ENCODE measurements around the gene TRIM33.

TRIM33 gene

DNA sequence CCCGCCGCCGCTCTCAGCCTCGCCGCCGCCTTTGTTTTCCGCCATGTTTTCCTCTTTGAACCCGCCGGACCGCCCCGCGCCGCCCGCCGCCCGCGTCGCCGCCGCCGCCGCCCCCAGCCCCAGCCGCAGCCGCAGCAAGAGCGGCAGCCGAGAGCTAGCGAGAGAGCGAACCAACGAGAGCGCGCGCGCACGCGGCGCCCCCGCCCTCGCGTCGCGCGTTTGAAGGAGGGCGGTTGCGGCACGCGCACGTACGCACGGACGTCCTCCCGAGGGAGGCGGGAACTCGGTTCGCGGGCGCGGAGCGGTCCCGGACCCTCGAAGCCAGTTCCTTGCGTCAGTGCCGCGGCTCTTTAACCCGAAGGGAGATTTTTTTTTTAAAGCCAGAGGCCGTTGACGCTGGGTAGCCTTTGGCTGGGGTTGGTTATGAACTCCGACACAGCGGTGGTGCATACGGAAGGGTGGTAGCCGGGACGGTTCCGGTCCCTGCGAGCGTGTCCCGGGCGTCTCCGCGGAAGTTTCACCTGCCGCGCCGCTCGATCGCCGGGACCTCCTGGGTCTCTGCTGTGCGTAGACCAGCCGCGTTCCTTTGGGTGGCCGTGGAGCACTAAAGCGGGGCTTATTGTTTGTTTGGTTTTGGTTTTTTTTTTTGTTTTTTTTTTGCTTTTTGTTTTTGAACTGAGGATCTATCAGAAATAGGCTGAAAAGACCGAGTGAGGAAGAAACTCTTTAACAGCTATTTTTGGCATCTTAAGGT, at the start of gene TRIM33:
TRIM33 (minus strand) TSS at position 172 of the 754 bp plus-strand sequence; CDS start at position 45, 127 bp downstream.
- DNase-seq, result peak; percentile 87 to 89

GRCh38 chr1:114559356-114559755, 48.4 kb upstream of the TRIM33 start:
- DNase-seq, result no peak

GRCh38 chr1:114558544-114558943, 47.5 kb upstream of the TRIM33 start:
- DNase-seq, result no peak

DNA sequence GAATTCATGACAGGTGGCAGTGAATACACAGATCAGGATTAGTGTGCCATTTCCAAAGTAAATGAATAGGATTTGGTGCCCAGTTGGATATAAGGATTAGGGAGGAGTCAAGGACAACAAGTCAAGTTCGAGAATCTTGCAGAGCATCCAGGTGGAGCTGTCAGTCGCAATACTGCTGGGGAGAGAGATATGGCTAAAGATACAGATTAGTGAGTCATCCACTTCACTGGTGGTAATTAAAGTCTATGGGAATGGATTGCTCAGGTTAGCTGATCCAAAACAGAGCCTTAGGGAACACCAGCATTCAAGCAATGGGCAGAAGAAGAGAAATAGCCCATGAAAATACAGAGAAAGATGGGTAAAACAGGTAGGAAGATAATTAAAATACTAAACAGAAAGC, 43.6 kb upstream of the TRIM33 start:
- no peak for DNase-seq

GRCh38 chr1:114552106-114552639, 41.2 kb upstream of the TRIM33 start:
- no peak for DNase-seq

DNA sequence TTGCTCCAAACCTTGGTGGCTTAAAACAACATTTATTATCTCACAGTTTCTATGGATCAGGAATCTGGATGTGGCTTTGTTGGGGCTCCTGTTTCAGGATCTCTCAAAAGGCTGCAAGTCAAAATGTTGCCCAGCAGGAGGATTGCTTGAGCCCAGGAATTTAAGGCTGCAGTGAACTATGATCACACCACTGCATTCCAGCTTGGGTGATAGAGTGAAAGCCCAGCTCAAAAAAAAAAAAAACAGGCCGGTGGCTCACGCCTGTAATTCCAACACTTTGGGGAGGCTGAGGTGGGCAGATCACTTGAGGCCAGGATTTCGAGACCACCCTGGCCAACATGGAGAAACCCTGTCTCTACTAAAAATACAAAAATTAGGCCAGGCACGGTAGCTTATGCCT, 40.4 kb upstream of the TRIM33 start:
- DNase-seq, result no peak

- DNase-seq, result no peak
Measured at GRCh38 chr1:114550336-114550735, 39.3 kb upstream of the TRIM33 start.

GRCh38 chr1:114549137-114549536, 38.1 kb upstream of the TRIM33 start:
- DNase-seq, result no peak

- DNase-seq, result no peak
Measured at GRCh38 chr1:114547076-114547475, 36.1 kb upstream of the TRIM33 start.

- DNase-seq, result no peak
Measured at GRCh38 chr1:114545796-114546195, 34.8 kb upstream of the TRIM33 start.

- no peak for DNase-seq
Measured at GRCh38 chr1:114545315-114545714, 34.3 kb upstream of the TRIM33 start.

- DNase-seq, result no peak
Measured at GRCh38 chr1:114540821-114541220, 29.8 kb upstream of the TRIM33 start.

DNA sequence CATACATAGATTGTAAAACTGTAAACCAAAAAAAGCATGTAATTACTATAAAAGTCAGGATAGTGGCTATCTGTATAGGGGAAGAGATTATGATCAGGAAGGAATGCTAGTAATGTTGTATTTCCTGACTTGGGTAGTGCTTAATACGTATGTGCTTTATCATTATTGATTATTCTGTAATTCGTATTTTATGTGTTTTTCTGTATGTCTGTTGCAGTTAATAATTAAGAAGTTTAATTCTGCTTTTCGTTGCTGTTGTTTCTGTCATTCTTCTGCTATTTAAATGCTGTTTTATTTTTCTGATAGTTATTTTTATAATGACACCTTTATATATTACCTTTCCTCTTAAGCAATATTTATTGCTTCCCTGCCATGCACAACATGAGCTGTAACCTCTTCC, 29.3 kb upstream of the TRIM33 start:
- DNase-seq, result no peak

GRCh38 chr1:114536043-114536442, 25.0 kb upstream of the TRIM33 start:
- DNase-seq, result no peak

DNA sequence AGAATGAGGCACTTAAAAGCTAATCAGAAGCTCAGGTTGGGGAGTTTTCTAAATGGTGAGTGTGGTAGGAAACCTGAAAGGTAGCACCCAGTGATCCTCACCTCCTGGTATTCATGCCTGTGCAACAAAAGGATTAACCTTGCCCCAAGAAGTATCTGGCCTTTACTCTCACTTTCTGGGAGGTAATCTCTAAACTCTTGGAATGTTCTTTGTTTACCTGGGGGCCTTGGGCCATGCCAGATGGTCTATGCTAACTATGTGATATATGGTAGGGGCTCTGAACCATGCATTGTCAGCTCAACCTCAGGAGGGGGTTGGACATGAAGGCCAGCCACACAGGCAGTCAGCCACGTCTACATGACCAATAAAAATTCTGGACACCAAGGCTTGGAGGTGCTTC, 24.4 kb upstream of the TRIM33 start:
- DNase-seq, result no peak

DNA sequence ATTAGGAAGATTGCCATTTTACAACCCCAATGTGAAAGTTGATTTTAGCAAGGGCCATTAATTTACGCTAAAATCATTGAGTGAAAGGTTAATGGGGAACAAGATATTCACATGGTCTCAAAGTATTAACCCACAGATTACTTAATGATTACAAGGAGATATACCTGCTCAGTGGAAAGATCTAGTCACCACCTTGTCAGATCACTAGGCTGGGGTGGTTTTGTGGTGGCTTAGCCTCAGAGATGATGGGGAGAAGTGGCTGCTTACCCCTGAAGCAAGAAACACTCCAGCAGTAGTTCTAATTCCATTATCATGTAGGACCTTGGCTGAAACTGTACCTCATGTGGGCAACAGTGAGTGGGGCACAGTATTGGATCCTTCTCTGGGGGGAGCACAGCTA, 20.1 kb upstream of the TRIM33 start:
- DNase-seq, result no peak

- no peak for DNase-seq
Measured at GRCh38 chr1:114530224-114530623, 19.2 kb upstream of the TRIM33 start.

- DNase-seq, result no peak
Measured at GRCh38 chr1:114524944-114525343, 13.9 kb upstream of the TRIM33 start.

- DNase-seq, result no peak
Measured at GRCh38 chr1:114522264-114522575, 11.2 kb upstream of the TRIM33 start.

GRCh38 chr1:114521396-114522263, 10.6 kb upstream of the TRIM33 start:
- DNase-seq, result no peak

- no peak for DNase-seq
Measured at GRCh38 chr1:114517348-114517747, 6.3 kb upstream of the TRIM33 start.

- DNase-seq, result no peak
Measured at GRCh38 chr1:114512595-114513280, 1.7 kb upstream of the TRIM33 start.

- DNase-seq, result peak; percentile 26 to 28
Measured at GRCh38 chr1:114510274-114511031, 550 bp downstream of the TRIM33 start.
